ENCODE data around the gene SLC35B2.

Gene SLC35B2

DNA sequence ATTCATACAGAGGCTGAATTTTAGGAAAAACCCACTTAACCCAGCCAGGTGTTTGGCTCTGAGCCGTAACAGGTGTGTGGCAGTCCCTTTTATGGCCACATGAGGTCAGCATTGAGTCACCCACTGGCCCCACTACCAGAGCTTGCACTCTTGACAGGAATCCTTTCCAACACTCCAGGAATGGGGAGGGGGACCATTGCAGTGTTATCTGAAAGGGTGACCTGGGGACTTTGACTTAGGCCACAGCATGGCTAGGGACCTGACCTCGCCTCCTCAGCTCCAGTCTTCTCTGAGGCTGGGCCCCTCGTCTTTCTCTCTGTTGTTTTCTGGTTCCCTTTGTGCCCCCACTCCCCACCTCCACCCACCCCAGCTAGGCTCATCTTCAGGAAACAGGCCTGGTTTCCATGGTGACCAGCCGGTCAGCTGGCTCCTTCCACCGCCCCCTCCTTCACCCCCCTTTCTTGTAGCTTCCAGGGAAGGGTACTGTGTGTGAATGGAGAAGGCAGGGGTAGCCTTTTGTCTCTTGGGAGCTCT lies 10.8 kb upstream of the SLC35B2 start:
- DNase-seq (ENCODE audit: low read depth in 2 of 2), result peak in 1 of 2 donors; percentile 45

GRCh38 chr6:44267252-44267651 lies 9.9 kb upstream of the SLC35B2 start:
- DNase-seq (ENCODE audit: low read depth in 2 of 2), result no peak

DNA sequence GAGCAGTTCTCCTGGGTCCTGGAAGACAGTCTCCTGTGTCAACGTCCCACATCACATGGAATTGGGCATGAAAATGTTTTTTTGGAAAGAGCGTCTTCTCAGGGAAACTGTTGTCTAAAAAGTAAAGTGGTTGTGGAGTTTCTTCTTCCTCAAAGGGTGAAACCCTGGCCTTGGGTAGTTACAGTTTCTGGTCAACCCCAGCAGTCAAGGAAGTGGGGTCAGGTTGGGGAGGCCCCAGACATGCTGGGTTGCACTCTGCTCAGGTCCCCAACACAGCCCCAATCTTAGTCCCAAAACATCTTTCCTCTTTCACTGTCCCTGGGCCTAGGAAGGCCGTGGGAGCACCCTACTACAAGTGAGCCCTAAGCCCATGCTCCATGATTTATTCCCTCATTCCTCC lies 9.0 kb upstream of the SLC35B2 start:
- no peak for DNase-seq (ENCODE audit: low read depth in 2 of 2)

- DNase-seq (ENCODE audit: low read depth in 2 of 2), result no peak
These were observed 8.4 kb upstream of the SLC35B2 start for GRCh38 chr6:44265722-44266233.

DNA sequence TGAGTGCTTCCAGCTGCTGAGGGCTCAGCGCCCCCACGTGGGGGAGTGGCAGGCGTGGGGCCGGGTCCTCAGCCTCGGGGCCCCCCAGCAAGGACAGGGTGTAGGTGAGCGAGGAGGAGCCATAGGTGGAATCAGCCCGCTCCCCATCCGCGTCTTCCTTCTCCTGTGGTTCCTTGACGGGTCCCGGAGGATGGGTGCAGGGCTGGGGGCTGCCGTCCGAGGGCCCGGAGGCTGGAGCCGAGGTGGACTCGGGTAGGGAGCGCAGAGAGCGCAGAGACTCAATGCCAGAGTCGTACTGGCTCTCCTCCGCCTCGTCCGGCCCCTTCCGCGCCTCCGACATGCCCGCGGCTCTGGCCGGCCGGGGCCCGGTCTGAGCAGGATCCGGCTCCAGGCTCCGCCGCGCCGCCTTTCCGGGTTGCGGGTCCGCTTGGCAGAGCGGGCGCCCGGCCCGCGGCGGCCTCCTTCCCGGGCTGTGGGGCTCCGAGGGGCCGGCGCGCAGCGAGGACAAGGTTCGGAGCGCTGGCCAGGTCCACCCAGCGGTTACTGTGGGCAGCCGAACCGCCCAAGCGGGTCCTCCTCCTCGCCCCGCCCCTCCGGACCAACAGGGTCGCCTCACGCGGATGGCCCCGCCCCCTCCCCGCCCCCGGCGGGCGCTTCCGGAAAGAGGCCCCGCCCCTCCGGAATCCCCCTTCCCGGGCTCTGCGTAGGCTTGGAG lies 7.8 kb upstream of the SLC35B2 start, which contains the start of gene NFKBIE:
Gene NFKBIE (minus strand): TSS at position 545 of the 715 bp plus-strand sequence. CDS start 205 bp downstream, at position 340.
- DNase-seq (ENCODE audit: low read depth in 2 of 2), result peak; percentile 94 to 95

GRCh38 chr6:44264154-44265006 lies 7.1 kb upstream of the SLC35B2 start:
- DNase-seq (ENCODE audit: low read depth in 2 of 2), result no peak

DNA sequence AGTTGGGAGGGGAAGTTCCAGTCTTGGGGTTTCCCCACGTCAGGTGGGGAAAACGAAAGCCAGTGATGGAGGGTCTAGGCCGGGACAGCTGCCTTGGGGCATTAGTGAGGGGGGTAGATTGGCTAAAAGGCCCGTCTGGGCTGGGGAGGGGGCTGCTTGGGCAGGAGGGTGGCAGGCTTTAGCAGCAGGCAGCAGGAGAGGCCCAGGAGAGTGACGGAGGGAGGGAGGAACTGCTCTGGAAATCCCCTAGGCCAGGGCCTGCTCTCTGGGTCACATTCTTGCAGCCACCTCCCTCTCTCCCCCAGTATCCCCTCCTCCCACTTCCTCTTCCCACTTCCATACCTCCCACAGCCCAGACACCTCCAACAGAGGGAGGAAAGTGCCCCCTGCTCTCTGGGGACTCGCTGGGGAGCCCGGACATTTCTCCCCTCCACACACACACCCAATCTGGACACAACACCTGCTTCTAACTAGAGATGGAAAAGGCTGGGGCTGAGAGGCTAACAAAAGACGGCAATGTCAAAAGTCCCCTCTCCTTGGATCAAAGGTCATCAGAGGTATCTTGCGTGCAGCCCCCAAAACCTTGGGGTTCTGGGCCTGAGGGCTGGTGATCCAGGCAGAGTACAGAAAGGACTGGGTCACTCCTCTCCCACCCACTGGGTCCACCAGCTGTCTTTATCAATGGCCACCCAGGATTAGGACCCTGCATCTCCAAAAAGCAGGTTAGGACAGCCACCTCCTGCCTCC lies 6.2 kb upstream of the SLC35B2 start:
- no peak for DNase-seq (ENCODE audit: low read depth in 2 of 2)

DNA sequence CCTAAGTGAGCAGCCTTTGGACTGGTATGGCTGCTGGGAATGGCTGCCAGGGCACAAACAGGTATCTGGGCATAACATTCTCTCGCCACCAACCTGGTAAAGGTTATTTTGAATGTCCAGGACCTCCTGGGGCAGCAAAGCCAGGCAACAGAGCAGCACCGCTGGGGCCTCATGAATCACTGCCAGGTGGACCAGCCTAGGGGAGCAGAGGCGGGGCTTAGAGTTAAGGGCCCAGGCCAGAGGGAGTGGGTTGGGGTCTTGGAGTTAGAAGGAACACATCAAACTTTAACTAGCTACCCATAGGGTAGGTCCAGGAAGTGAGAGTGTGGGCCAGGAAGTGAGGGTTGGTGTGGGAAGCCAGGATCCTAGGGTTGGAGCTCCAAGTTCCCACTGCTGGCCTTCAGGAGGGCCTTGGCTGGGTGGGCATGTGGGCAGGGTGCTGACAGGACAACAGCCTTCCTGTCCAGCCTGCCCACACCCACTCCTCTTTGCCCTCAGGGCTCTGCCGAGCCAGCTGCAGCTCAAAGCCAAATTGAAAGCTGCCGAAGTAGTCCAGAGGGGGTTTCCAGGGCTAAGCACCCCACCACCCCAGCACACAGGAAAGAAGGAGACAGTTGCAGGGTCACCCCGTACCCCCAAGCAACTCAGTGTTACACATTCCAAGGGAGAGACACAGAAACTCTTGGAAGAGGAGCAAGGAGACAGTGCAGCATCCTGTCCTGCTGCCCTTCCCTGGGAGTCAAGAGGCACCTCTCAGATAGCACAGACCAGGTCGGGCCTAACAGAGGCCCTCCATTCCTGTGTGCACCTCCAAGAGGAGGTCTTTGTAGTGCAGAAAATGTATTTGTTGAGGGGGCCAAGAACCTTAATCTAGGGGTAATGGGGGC lies 5.4 kb upstream of the SLC35B2 start:
- DNase-seq (ENCODE audit: low read depth in 2 of 2), result no peak

GRCh38 chr6:44261581-44261980 lies 4.3 kb upstream of the SLC35B2 start:
- no peak for DNase-seq (ENCODE audit: low read depth in 2 of 2)

DNA sequence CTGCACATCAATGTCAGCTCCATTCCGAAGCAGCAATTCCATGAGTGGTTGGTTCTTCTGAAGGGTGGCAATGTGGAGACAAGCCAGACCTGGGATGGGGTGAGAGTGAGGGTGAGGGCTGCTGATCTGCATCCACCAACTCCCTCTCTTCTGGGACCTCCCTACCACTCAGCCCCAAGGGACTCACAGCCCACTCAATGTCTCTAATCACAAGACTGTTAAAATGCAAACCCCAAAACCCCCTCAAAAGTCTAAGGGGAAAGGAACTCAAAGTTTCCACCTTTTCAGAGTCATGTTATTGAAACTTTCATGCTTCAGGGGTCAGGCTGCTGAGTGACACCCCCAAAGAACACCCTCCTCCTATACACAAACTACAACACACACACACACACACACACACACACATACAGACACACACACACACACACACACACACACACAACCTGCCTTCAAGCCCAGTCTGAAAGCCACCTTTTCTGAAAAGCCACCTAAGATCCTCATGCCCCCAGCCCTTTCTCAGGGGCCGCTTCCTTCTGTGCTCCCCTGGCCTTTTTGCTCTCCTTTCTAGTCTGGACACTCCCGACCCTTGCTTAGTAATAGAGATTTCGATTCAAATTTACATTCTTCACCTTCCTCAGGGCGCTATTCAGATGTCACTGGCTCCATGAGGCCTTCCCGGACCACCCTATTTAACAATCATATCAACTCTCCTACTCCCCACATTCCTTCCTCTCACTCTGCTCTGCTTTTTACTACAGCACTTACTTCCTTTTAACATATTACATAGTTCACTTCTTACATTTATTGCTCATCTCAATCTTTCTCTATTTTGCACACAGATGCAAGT lies 3.3 kb upstream of the SLC35B2 start:
- no peak for DNase-seq (ENCODE audit: low read depth in 2 of 2)

GRCh38 chr6:44260011-44260410 lies 2.7 kb upstream of the SLC35B2 start:
- no peak for DNase-seq (ENCODE audit: low read depth in 2 of 2)

GRCh38 chr6:44258921-44259320 lies 1.6 kb upstream of the SLC35B2 start:
- DNase-seq (ENCODE audit: low read depth in 2 of 2), result no peak

DNA sequence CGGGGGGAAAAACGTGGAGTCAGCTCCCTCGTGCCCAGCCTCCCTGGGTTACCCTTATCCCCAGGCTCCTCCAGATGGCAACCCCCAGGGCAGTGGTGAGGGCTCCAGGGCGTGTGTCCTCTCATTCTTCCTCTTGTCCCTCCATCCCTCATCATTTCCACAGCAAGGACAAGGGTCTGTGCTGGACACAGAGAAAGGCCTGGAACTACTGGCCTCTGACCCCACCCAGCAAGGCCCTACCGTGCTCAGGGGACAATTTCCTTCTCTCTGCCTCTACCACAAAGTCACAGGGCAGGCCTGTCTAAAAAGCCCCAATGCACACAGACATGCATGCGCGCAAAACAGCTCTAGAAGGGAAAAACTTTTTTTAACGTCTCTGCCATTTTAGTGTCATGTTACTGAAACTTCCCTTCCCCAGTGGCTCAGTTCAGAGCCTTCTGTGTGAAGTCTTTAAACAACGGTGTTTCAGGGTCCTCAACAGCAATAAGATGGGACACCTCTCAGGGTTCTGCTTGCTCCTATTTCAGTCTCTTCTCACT lies 1.1 kb upstream of the SLC35B2 start:
- no peak for DNase-seq (ENCODE audit: low read depth in 2 of 2)

DNA sequence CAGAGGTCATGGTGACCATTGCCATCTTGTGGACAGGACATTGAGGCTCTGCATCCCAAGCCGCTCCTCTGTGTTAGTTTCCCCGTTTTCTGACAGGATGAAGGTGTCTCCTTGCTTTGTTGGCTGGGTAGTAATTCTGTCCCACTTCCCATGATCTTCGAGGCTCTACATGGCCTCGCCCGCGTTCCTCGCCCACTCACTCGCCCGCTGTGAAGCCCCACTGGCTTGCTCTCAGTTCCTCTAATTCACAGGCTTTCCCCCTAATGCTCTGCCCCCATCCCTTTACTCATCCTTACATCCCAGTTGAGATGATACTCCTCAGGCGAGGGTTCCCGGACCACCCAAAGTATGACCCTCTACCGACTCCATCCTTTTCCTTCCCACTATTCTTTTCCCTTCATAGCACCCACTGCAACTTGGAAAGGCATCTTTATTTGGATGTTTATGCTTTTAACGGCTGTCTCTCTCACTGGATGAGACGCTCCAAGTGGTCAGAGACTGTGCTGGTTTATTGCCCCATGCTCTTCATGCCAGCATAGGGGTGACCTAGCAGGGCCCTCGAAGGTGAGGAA lies 511 bp upstream of the SLC35B2 start:
- no peak for DNase-seq (ENCODE audit: low read depth in 2 of 2)

DNA sequence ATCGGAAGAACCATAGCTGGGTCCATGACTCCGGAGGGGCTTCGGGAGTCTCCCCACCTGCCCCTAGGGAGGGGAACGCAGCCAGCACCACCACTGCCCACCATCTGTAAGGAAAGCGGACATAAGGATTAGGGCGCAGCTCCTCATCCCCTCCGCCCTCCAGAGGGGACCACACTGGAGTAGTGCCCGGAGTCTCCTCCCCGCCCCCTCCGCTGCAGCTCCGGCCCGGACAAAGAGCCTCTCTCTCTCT lies 628 bp downstream of the SLC35B2 start:
- DNase-seq (ENCODE audit: low read depth in 2 of 2), result no peak

- DNase-seq (ENCODE audit: low read depth in 2 of 2), result no peak
These were observed 1.2 kb downstream of the SLC35B2 start for GRCh38 chr6:44255871-44256774.

DNA sequence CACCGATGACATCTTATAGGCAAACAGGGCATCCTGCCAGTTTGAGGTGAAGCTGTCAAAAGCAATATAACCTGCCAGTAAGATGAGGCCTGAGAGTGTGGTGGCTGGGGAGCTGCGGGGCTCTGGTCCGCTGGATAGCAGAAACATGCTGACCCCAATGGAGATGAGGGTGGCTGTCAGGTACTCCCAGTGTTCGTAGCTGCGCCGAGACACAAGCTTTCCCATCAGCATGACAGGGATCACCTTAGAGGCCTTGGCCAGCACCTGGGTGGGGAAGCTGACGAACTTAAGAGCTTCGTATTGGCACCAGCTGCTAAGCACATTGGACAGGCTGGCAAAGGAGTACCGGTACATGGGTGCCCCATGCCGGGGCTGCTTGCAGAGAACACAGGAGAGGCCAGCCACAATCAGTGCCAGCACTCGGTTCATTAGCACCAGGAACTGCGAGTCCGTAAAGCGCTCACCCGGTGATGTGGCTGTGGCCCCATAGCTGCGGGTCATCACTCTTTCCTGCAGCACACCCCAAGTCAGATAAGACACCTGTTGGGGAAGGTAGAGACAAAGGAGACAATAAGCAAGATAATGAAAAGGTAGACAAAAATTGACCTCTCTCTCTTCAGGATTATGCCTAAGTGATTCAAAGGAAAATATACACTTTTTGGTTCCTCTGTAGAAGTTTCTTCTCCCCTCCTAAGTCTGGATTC lies 2.1 kb downstream of the SLC35B2 start:
- peak in 1 of 2 donors; percentile 30 for DNase-seq (ENCODE audit: low read depth in 2 of 2)

Measured in stimulated activated CD8-positive, alpha-beta memory T cell treated with anti-CD3 and anti-CD28 coated beads, Interleukin-2, amount 100 ng/mL, for 48 hours (primary cell).